Placental pericyte (primary cell): ENCODE measurements around the gene SLC22A1. TPM values are rescaled to one million over a fixed set of nuclear protein-coding genes. Genes with fewer than 3 reads are reported as not detected.

Source experiments
- small RNA-seq: library from RNA; depleted of rRNA; stranded (forward); fragments of <200 nt; gene quantifications from one replicate; pipeline ENCODE3, GENCODE V24; 2012; ENCODE audit warnings: low replicate concordance
- total RNA-seq: library from RNA; depleted of rRNA; stranded (reverse); fragments of >200 nt; gene quantifications from 2 replicates; pipeline ENCODE4 v1.2.3, GENCODE V29; 2012

Gene SLC22A1
- total RNA-seq: 0.14 and 0.44 TPM in 2 replicates

DNA sequence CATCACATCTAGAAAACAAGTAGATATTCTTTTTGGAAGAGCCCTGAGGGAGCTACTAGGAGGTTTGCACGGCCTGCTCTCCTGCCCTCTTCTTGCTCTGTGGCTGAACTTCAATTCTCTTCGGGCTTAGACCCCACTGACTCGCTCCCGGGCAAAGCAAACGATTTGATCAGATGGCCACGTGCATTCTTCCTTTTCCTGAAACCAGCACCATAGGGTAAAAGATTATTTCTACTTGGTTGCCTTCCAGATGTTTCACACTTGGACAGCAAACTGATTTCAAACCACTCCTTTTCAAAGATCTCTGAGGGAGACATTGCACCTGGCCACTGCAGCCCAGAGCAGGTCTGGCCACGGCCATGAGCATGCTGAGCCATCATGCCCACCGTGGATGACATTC, at the start of gene SLC22A1:
Gene SLC22A1 (plus strand): TSS at position 258 of the 400 bp plus-strand sequence. CDS start 121 bp downstream, at position 379.

Small RNA genes lying within 50 kb of the gene (small RNA-seq; reads per million reads assigned to genes)
- not detected for gene AL645733.1

Other genes starting within 250 kb of the SLC22A1 start
- not detected in 2 replicates for gene MAS1, start 230.8 kb upstream of the SLC22A1 start, total RNA-seq
- gene IGF2R, start 152.7 kb upstream of the SLC22A1 start, total RNA-seq: 118 and 235 TPM in 2 replicates
- gene SLC22A2, start 137.0 kb downstream of the SLC22A1 start, total RNA-seq: not detected in 2 replicates
- 7.3 and 19.3 TPM in 2 replicates for gene SLC22A3, start 226.6 kb downstream of the SLC22A1 start, total RNA-seq